GM12892 (cell line): ENCODE results near the gene SCUBE2.

Experiments
- POLR2A ChIP-seq: IDR thresholded peaks from 2 replicates; pipeline ENCODE4 v1.6.1; 2011; ENCODE audit warnings: low read depth, low read length, control low read depth
- POLR2AphosphoS5 ChIP-seq: IDR thresholded peaks from 2 replicates; pipeline ENCODE4 v1.6.1; 2011; ENCODE audit warnings: low read depth, low read length, control low read depth
- TAF1 ChIP-seq: IDR thresholded peaks from 2 replicates; pipeline ENCODE4 v1.6.1; 2011; ENCODE audit warnings: low read depth, mild to moderate bottlenecking, control low read depth, low read length, borderline replicate concordance

GRCh38 chr11:9008661-9009060 lies 82.7 kb downstream of the SCUBE2 start:
- TF ChIP-seq TAF1: no peak
- no peak for TF ChIP-seq POLR2A
- no peak for TF ChIP-seq POLR2AphosphoS5
